HG03469 (cell line): Measurements from ENCODE around the gene SMIM7.

ENCODE experiments used
- ATAC-seq: cut with Tn5 transposase; IDR thresholded peaks from one replicate; pipeline ENCODE4 v1.9.1; 2021; ENCODE audit warnings: mild to moderate bottlenecking, moderate library complexity, moderate number of reproducible peaks; ENCODE audit not compliant: unreplicated experiment

The SMIM7 gene

DNA sequence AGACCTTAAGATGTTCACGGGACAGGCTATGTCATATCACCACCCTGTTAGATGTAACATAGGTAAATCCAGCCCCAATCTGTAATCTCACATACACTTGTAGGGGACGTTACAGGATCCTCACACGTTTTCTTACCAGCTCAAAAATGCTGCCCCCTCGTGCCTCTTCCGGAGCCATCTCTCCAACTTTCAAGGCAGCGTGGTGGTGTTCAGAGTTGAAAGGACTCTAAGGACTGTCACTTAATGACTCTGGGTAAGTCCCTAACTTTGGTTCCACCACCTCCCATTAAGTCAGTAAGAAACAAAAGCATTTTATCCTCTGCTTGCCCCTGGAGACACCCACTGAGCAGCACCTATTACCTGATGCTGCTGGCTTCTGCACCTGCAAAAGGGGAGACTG lies 36.4 kb downstream of the SMIM7 start:
- ATAC-seq, result no peak

DNA sequence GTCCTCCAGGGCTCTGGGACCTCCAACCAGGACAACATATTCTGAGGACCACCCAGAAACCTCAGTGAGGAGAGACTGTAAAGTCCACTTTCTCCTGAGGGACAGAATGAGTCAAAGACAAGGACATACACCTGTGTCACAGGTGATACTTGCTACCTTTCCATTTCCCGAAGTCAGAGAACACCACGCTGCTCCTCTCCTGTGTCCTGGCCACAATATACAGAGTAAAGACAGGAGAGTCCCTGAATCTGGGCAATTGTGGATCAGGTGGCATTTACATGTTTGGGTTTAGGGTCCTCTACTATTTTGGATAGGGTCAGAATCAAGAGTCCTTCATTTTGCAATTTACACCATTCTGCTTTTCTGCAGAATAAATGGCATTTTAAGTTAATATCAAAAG lies 36.9 kb downstream of the SMIM7 start:
- no peak for ATAC-seq

DNA sequence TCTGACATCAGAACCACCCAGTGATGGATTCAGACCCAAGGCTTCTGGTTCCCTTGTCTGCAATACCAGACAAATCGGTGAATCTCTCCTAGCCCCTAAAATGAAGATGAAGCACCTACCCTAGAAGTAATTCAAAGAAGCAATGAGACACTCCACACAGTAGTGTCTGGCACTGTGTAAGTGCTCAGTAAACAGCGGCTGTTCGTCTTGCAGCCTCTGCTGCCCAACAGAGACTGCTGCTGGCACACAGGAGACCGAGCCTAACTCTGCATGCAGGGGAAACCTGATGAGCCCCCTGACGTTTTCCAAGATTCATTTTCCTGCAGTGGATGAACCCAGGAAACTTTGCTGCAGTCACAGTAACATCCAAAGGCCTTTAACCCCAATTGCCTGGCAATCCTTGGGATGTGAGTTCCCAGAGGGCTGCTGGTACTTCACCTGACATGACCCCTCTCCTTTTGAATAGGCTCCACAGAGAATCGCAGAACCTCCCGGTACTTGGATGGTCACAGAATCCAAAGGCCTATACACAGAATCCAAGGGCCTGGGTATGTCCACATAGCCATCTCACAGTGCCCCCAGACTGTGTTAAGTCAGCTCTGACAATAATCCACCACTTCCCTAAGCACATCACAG lies 38.7 kb downstream of the SMIM7 start:
- no peak for ATAC-seq

DNA sequence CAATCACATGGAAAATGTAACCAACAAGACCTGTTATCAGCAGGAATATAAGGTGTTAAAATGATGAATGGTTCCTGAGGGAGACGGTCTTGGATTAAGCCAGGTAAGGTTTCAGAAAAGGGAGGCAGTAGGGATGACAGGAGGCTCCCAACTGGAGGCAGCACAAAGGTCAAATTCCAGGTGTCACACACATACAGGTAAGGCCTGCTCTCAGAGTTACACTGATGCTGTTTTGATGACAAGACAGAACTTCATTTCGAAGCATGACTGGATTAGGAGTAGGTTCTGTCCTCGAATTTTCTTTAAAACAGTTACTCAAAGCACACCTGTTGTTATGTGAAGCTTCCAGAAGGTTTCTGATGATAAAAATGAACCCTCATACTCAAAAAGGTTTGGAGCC lies 39.4 kb downstream of the SMIM7 start:
- ATAC-seq, result no peak

DNA sequence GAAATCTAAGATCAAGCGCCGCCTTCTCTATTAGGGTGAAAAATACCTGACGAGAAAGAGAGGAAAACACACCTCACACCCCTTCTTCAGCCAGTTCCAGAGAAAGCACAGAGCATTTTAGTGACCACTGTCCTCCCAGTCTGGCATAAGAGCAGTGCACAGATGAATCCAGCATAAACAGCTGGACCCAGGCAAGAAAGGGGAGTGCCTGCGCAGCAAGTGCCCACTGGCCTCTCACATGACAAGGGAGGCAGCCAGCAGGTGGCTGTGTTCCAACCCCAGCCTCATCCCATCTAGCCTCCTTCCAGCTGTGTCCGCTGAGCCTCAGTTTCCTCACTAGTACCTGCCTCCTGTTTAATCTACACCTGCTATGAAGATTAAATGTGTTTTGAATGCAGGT lies 39.9 kb downstream of the SMIM7 start:
- ATAC-seq, result no peak

DNA sequence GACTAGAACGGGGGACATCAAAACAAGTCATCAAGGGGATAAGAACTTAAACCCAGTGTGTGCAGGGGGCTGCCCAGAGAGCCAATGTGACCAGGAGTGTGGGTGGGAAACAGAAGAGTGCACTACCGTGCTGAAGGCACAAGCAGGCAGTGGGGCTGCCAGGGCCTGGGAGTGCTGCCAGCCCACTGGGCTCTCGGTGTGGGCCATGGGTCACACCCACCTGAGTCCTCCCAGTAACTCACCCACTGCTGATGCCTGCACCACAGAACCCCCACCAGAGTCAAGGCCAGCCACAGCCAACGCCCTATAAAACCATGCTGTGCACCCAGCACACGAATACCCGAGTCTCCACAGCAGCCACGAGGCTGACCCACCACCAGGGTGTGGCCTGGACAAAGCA lies 40.5 kb downstream of the SMIM7 start:
- ATAC-seq, result no peak

DNA sequence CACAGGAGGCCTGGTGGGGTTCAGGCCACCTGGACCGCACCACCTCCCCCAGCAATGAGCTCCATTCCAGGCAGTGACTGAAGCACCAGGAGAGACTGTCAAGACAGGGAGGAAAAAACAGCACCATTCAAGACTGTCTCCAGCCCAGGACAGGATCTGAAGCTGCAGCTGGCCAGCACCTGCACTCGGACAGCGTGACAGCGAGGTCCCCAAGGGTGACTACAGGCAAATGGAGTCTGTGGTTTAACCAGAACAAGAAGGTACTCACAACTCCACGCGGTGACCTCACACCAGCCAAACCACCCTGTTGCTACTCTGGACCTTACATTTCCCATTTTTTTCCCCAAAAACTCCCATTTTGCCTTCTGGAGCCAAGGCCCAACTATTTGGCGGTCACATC lies 41.7 kb downstream of the SMIM7 start:
- ATAC-seq, result no peak

DNA sequence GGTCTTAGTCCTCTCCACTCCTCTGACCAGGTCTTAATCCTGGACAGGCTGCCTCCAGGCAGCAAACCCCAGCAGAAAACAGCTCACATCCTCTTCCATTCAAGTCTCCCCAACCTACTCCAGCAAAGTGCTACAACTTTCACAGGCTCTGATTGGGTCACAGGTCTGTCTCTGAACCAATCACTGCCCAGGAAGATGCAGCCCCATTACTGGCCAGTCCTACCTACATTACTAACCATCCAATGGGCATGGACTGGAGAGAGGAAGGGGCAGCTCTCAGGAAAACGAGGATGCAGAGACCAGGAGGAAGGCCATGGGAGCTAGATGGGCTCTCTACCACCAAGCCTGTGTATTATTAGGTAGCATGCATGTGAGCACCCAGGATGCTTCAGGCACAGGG lies 44.1 kb downstream of the SMIM7 start:
- no peak for ATAC-seq

DNA sequence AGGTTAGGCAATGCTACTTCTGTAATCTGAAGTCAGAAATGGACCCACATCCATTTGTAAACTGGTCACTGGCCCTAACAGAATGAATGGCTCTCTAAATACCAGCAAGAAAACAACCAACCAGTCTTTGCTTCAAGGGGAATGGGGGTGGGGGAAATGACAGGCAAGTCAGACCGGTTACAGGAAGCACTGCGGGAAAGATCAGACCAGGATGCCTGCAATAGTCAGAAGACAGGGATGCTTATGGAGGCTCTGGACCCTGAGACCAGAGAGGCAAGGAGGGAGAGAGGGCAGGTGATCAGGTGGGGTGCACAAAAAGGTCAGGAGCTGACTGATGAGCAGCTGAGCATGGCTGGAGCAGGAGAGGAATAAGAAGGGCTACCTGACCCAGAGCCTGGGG lies 45.0 kb downstream of the SMIM7 start:
- no peak for ATAC-seq

DNA sequence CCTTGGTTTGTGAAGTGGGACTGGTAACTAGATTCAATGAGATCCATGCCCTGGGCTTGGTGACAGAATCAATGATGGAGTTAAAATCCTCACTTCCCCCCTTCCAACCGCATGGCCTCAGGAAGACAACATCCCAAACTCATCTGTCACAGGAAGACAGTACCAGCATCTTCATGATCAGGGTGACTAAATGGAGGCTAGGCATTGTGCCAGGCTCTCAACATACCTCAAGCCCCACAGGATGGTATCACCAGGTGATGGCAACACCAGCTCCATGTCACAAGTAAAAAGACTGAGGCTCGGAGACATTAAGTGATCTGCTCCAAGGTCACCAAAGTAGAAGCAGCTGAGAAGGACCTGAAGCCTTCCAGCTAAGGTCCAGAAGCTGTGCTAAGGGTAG lies 46.1 kb downstream of the SMIM7 start:
- ATAC-seq, result no peak

DNA sequence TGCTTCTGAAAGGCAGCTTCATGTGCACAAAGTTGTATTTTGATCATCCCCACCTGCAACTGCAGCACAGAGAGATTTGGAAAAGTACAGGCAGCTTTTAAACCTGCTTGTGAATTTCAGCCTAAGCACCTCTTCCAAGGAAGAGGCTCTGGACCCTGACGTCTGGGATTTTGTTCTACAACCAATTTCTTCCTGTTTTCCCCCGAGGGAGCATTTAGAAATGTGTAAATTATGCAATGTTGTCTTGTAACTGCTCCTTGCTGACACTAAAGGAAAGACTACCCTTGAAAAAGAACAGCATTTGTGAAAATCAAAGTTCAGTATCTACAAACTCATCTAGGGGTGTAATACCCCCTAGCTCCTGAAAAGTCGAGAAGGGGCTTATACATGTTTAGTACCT lies 47.3 kb downstream of the SMIM7 start:
- no peak for ATAC-seq

DNA sequence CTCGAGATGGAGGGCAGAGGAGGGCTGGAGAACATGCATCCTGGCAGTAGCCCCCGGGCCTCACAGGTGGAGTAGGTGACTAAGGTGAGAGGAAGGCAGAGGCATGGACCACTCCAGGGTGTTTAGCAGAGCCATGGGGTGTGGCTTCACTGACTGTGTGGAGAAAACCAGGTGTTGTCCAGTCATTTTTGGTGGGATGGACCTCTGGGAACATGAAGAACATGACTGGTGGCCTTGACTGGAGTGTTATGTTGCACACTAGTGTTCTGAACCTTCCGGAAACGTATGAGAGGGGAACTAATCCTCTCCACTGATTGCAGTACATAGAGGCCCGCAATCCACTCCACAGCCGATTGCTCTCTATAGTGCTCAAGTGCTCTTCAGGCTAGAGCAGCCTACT lies 48.8 kb downstream of the SMIM7 start:
- ATAC-seq, result no peak

DNA sequence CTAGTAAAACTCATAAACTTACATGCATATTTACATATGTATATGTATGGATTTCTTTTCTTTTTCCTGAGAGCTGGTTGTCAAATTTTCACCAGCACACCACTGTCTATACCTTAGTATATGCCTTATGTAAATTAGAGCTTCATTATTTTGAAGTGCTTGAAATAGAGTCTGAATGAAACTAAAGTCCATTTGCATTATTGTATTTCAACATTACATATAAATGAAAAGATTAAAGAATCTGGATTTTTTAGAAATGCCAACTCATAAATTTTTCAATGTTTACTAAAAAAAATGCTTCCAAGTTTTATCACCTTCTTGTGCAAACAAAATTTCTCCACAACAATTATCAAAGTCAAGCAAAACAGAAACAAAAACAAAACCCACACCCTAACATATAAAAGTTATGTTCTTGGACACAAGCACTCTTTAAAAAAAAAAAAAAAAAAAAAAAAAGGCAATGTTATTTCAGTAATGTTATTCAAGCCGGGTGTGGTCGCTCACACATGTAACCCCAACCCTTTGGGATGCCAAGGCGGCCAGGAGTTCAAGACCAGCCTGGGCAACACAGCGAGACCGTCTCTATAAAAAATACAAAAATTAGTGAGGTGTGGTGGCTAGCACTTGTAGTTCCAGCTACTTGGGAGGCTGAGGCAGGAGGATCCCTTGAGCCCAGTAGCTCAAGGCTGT lies 50.3 kb downstream of the SMIM7 start:
- no peak for ATAC-seq

DNA sequence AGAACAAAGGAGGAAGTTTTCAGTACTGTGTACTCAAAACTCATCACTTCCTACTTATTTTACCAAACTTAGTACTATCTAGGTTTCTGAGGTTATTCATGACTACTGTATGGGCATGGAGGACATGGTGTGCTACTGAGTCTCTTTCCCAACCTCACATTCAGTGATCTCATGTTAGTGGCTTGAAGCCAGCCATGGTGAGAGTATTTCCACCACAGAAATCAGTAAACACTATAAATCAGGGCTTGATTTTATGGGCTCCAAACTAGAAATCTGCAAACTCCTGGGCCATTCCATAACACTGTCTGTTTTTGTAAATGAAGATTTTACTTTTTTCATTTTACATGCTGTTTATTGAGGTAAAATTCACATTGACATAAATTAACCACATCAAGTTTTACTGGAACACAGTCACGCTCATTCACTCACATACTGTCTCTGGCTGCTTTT lies 51.6 kb downstream of the SMIM7 start:
- no peak for ATAC-seq

DNA sequence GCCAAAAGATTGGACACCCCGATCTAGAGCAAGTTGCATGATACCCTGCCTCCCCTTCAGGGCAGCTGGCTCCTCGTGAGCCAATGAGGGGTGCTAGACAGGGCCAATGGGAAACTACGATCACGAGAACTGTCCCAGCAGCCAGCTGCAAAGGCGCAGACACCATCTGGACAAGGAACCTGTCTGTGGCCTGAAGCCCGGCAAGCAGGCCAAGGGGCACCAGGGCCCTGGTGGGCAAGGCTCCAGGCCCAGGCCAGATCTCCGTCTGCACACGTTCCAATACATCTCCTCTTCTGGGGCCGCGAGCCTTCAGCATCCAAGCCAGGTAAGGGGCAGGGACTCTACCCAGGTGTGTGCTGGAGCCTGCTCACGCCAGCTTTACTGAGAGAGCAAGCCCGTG lies 52.1 kb downstream of the SMIM7 start:
- ATAC-seq, result no peak

DNA sequence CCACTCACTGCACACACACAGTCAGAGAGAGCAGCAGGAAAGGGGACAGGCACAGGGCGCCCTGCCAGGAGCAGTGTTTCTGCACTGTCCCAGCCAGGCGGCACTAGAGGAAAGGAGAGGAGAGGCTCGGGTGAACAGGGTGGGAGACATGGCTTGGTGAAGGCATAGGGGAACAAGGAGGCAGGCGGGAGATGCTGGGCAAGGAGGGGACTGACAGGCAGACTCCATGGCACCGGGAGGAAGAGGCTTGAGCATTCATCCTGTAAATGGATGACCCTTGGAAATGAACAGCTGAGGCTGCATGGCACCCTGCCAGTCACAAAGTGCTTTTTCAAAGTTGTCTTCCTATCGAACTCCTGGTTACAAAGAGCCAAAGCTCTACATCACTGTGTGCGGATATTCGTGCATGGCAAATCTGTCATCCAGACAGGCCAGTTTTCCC lies 54.4 kb downstream of the SMIM7 start:
- no peak for ATAC-seq

DNA sequence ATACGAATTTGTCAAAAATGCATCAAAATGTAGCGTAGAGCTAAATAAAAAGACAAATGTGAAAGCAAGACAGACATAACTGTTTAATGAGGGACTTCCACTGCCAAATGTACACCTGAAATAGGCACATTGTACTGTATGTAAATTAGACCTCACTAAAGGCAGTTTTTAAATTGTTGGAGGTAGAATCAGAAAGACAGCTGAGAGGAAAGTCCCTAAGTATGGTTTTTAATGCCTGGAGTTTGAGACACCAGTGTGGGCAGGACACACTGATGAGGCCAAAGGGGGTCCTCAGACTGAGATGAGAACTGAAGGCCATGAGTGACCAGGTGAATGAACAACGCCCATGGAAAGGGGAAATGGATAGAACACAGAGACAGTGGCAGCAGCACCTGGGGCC lies 54.8 kb downstream of the SMIM7 start:
- no peak for ATAC-seq

DNA sequence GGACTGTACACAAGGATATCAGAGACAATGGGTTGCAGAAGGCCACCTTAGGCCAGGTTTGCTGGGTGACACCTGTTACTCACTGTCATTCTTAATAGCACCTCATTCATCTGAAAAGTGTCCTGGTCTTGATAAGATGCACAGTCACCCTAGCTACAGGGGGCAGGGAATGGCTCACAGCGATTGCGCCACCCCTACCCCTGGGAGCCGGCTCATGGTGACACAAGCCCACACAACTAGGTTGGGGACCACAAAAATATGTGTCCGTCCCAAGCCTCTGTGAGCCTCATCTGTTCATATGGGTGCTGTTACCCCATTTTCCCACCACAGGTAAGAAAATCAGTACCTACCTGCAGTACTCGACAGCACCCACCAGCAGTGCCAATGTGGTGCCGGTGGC lies 55.3 kb downstream of the SMIM7 start:
- no peak for ATAC-seq

DNA sequence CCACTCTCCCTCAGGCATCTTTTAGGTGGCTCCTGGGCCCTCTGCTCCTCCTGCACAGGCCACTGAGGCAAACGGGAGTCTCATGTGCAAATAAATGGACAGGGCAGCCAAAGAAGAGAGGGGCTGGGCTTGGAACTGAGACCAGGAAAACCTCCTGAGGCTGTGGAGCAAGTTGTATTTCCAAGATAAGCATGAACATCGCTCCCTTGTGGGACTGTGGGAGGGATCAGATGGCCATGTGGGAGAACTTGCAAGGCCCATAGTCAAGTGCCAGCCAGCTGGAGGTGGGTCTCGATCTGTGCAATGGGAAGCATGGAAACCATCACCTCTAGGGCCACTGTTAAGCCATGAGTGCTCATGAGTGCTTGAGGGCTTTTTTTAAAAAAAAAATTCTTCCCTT lies 56.9 kb downstream of the SMIM7 start:
- no peak for ATAC-seq

DNA sequence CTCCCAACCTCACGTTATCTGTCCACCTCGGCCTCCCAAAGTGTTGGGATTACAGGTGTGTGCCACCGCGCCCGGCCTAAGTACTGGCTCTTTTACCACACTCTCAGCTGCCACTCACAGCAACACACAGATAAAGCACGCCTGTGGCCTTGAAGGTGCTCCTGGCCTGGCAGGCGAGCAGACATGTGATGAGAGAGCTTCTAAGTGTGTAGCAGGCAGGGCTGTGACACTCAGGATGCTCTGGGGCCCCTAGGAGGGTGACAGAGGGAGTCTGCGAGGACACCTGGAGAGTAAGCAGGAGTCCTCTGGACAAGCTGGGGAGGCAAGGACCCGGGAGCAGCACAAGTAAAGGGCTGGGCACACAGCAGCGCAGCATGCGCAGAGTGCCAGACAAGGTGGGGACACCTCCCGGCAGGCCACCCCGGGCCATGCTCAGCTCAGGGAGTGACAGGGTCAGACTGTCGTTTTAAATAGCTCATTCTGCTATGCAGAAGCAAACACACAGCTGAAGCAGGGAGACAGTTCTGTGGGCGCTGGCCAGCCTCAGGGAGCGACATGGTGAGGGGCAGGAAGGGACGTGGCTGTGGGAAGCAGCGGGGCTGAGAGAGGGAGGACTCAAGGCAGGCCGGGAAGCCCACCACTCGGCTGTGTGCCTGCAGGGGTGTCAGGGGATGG lies 58.4 kb downstream of the SMIM7 start:
- no peak for ATAC-seq

DNA sequence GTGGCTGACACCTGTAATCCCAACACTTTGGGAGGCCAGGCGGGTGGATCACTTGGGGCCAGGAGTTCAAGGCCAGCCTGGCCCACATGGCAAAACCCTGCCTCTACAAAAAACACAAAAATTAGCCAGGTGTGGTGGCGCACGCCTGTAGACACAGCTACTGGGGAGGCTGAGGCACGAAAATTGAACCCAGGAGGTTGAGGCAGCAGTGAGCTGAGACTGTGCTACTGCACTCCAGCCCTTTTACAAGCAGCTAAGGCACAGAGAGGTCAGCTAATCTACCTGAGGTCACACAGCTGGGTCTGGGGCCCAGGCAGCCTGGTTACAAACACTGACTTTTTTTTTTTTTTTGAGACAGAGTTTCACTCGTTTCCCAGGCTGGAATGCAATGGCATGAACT lies 59.1 kb downstream of the SMIM7 start:
- ATAC-seq, result no peak

DNA sequence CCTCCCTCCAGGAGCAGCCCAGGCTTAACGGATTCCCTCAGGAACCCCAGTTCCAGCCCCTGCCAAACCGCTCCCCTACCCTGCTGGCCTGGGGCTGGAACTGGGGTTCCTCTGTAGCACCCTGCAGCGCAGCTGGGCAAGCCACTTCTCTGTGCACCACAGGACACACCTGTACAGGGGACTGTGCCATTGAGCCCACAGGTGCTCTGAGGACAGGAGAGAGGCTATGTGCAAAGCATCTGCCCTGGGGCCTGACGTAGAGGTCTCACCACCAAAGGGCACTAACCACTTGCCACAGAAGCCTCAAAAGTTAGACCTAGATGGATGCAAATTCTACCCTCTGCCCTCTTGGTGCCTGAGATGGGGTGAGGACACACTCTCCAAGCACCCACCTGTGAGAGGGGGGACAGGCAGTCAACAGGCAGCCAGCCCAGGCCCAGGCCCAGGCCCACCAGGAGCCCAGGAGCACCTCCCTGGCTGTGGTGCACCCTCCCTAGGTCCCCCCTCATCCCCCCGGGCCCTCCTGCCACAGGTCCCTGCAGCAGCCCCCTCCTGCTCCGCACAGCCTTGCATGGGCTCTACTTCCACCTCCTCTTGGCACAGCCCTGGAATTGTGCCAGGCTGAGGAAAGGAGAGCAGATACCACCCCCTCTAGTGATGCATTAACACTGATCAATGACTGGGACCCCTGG lies 60.1 kb downstream of the SMIM7 start:
- ATAC-seq, result no peak
